Neural cell (in vitro differentiated cells): Measurements from ENCODE around the gene P3H3.

Source experiments
- CTCF ChIP-seq: fragments of 450-650 bp; IDR thresholded peaks from 2 replicates; pipeline ENCODE4 v1.5.1; 2014; ENCODE audit warnings: antibody characterized with exemption, mild to moderate bottlenecking, moderate library complexity; ENCODE audit not compliant: poor library complexity, severe bottlenecking
- EP300 ChIP-seq: fragments of 450-650 bp; conservative IDR thresholded peaks from 2 replicates; pipeline ENCODE4 v1.6.1; 2014; ENCODE audit warnings: antibody characterized with exemption, mild to moderate bottlenecking, moderate library complexity; ENCODE audit not compliant: poor library complexity, severe bottlenecking
- EZH2 ChIP-seq: fragments of 200-600, 300-800 bp; shearing (Covaris generic), sonication (generic); IDR thresholded peaks from 2 replicates; pipeline ENCODE4 v1.6.1; 2014; ENCODE audit warnings: antibody characterized with exemption, low read length, borderline replicate concordance, mild to moderate bottlenecking; ENCODE audit not compliant: insufficient read depth, poor library complexity, severe bottlenecking
- POLR2AphosphoS5 ChIP-seq: IDR thresholded peaks from 2 replicates; pipeline ENCODE4 v1.6.1; 2012
- REST ChIP-seq: IDR thresholded peaks from 2 replicates; pipeline ENCODE4 v1.6.1; 2012; ENCODE audit warnings: borderline replicate concordance

GRCh38 chr12:6855322-6855721 lies 27.1 kb downstream of the P3H3 start:
- no peak for TF ChIP-seq CTCF
- no peak for TF ChIP-seq EZH2
- TF ChIP-seq REST: no peak
- TF ChIP-seq POLR2AphosphoS5: no peak
- no peak for TF ChIP-seq EP300
